Chondrocyte (in vitro differentiated cells): ENCODE measurements around the gene SNAPC4. TPM values are rescaled to one million over a fixed set of nuclear protein-coding genes. Genes with fewer than 3 reads are reported as not detected.

ENCODE experiments used
- DNase-seq: peaks from one replicate; pipeline ENCODE4 v3.0.0; 2021; ENCODE audit warnings: mixed read lengths, low spot score
- H3K27ac Mint-ChIP-seq: one replicate; pipeline ENCODE4 v1.8.0; 2021; ENCODE audit warnings: mild to moderate bottlenecking, moderate library complexity, mixed read lengths; ENCODE audit not compliant: unreplicated experiment
- H3K27me3 Mint-ChIP-seq: 2 replicates; pipeline ENCODE4 v1.8.0; 2021; ENCODE audit warnings: low read depth, mixed read lengths
- H3K36me3 Mint-ChIP-seq: 2 replicates; pipeline ENCODE4 v1.8.0; 2021; ENCODE audit warnings: low read depth, mixed read lengths
- H3K4me1 Mint-ChIP-seq: 2 replicates; pipeline ENCODE4 v1.8.0; 2021; ENCODE audit warnings: low read depth, mild to moderate bottlenecking, mixed read lengths
- H3K4me3 Mint-ChIP-seq: one replicate; pipeline ENCODE4 v1.8.0; 2021; ENCODE audit warnings: mild to moderate bottlenecking, moderate library complexity, mixed read lengths; ENCODE audit not compliant: unreplicated experiment
- H3K9me3 Mint-ChIP-seq: 2 replicates; pipeline ENCODE4 v1.8.0; 2021; ENCODE audit warnings: low read depth, mixed read lengths
- CTCF ChIP-seq: fragments of 200-600 bp; sonication (generic); IDR thresholded peaks from 2 replicates; pipeline ENCODE4 v1.5.0; 2021; ENCODE audit warnings: antibody characterized with exemption, mild to moderate bottlenecking, moderate library complexity
- total RNA-seq: library from RNA; stranded (reverse); gene quantifications from 3 replicates; pipeline ENCODE4 v1.2.1, GENCODE V29; 2021

Gene SNAPC4
- total RNA-seq, 1 donor from 2014 or later, result 7.9 TPM

DNA sequence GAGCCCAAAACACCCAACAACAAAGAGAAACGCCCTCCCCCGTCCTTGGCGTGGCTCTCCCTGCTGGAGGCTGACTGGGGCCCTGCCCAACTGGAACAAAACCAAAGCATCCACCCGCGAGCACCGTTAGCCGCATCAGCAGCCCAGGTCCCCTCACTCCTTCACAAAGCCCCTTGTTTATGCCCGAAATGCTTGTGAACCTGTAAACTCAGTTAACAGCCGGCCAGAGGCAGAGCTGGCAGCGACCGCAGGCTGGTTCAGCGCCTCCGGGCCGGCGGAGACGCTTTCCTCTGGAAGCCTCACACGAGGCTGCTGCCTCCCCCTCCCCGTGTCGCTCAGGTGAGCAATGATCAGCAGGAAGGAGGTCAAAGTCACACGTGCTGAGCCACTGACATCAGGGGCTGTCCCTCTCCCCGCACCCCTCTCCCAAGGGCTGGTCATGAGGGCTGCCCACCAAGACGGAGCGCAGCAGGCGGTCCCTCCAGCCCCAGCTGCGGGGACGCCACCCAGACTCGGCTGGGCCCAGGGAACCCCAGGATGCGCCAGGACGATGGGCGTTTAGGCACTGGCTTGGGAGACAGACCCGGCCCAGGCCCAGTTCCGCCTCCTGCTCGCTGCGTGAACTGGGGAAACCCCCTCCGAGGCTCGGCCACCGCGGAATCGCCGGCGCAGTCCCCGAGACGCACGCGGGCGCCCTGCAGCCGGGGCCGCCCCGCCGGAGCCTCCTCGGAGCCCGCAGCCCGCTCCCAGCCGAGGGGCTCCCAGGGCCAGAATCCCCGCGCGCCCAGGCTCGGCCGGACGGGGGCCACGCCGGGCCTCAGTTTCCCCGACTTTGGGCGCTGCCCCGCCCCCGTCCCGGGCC lies 563 bp downstream of the SNAPC4 start:
- peak overlapping the region; percentile 63 for H3K27ac Mint-ChIP-seq
- H3K4me3 Mint-ChIP-seq, result peak overlapping the region; percentile 84
- H3K27me3 Mint-ChIP-seq, result no peaks in the 10 kb centered on the region
- H3K4me1 Mint-ChIP-seq, result peaks cover 17% of the 10 kb centered on the region
- H3K36me3 Mint-ChIP-seq, result peaks cover 8% of the 10 kb centered on the region
- no peak for TF ChIP-seq CTCF
- H3K9me3 Mint-ChIP-seq, result no peaks in the 10 kb centered on the region
- DNase-seq, result peak; percentile 79

GRCh38 chr9:136398286-136398685 lies 1.7 kb downstream of the SNAPC4 start:
- DNase-seq, result no peak
- Mint-ChIP-seq H3K27ac (no peak overlapping the region), H3K4me1 (peaks cover 17% of the 10 kb centered on the region), H3K9me3 (no peaks in the 10 kb centered on the region), H3K27me3 (no peaks in the 10 kb centered on the region), H3K36me3 (peaks cover 7% of the 10 kb centered on the region), H3K4me3 (no peak overlapping the region)
- no peak for TF ChIP-seq CTCF

DNA sequence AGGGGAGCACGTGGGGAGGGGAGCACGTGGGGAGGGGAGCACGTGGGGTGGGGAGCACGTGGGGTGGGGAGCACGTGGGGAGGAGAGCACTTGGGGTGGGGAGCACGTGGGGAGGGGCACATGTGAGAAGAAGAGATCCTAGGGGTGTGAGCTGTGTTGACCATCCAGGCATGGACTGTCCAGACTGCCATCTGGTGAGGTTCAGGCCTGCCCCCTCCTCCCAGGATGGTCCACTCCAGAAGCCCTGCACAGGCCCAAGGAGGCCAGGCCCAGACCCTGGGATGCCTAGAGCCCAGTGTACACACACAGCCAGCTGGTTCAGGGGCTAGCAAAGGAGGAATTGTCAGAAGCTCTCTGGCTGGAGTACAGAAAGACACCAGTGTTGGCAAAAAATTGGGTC lies 2.3 kb downstream of the SNAPC4 start:
- Mint-ChIP-seq H3K27me3 (no peaks in the 10 kb centered on the region), H3K4me3 (no peak overlapping the region), H3K4me1 (peaks cover 17% of the 10 kb centered on the region), H3K9me3 (no peaks in the 10 kb centered on the region), H3K27ac (no peak overlapping the region), H3K36me3 (peaks cover 7% of the 10 kb centered on the region)
- DNase-seq, result no peak
- no peak for TF ChIP-seq CTCF

DNA sequence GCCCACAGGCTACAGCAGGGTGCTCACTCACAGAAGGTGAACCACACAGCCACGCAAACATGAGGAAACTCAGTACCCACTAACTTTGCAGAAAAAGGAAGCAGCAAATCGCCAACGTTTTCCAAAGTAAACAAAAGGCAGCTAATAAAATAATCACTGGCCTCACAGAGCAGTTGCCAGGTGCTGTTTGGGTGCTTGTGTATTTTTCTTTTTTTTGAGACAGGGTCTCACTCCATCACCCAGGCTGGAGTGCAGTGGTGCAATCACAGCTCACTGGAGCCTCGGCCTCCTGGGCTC lies 3.8 kb downstream of the SNAPC4 start:
- Mint-ChIP-seq H3K27me3 (no peaks in the 10 kb centered on the region), H3K4me3 (no peak overlapping the region), H3K4me1 (peaks cover 17% of the 10 kb centered on the region), H3K36me3 (peaks cover 12% of the 10 kb centered on the region), H3K27ac (no peak overlapping the region), H3K9me3 (no peaks in the 10 kb centered on the region)
- no peak for DNase-seq
- TF ChIP-seq CTCF, result no peak

DNA sequence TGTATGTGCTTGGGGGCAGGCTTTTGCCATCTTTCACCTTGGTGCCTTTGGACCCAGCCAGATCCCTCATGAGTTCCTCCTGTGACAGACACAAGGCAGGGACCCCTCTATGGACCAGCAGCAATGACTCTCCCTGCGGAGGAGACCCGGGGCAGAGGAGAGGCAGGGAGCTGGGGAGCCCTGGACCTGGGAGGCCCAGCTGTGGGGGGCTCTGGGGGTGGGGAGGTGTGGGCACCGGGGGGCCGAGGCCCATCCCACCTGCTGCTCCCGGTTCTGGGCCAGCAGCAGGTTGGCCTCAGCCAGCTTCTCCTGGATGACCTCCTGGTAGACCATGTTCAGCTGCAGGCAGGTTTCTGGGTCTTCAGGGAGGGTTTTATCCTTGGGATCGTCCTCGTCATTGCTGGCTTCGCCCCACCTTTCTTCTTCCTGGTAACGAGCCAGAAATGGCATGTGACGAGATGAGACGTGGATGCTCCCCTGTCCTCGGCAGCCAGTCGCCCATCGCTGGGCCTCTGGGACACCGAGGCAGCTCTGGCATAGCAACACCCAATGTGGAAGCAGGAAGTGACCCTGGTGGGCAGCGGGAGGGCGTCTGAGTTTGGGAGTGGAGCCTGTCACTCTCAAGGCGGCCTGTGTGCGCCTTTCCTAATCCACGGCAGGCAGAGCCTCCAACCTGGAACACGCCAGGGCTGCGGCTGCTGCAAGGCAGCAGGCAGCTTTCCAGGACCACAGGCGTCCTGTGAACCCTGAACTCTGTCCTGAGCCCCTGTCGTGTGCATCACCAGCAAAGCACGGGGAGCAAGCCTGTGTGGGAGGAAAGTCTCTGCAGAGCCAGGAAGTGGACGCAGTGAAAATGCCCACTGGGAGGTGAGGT lies 4.4 kb downstream of the SNAPC4 start:
- no peak overlapping the region for H3K27ac Mint-ChIP-seq
- H3K36me3 Mint-ChIP-seq, result peaks cover 13% of the 10 kb centered on the region
- TF ChIP-seq CTCF, result no peak
- no peaks in the 10 kb centered on the region for H3K27me3 Mint-ChIP-seq
- DNase-seq, result no peak
- no peaks in the 10 kb centered on the region for H3K9me3 Mint-ChIP-seq
- no peak overlapping the region for H3K4me3 Mint-ChIP-seq
- H3K4me1 Mint-ChIP-seq, result peaks cover 16% of the 10 kb centered on the region
